GM19395 (cell line): Measurements from ENCODE around the gene C1orf21.

ENCODE experiments used
- ATAC-seq: cut with Tn5 transposase; IDR thresholded peaks from one replicate; pipeline ENCODE4 v1.9.1; 2021; ENCODE audit warnings: mild to moderate bottlenecking, moderate library complexity; ENCODE audit not compliant: unreplicated experiment

The C1orf21 gene

DNA sequence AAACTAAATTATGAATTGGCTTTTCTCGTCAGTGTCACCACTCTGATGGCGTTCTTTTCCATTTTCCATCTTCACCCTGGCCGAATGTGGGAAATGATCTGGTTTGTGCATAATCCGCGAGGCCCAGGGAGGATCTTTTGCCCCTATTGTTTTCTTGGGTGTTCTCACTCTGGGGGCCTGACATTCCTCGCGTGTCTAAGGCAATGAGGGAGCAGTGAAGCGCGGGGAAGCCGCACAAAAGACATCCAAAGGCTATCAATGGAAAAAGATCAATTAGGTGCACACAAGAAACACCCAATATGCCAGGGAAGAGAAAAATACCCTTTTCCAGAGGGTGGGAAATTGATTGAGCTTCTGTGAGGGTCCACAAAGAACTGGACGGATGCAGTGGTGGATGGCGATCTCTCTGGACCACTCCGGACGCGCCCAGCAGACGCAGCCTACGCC is 941 bp upstream of the C1orf21 start:
- ATAC-seq = no peak

DNA sequence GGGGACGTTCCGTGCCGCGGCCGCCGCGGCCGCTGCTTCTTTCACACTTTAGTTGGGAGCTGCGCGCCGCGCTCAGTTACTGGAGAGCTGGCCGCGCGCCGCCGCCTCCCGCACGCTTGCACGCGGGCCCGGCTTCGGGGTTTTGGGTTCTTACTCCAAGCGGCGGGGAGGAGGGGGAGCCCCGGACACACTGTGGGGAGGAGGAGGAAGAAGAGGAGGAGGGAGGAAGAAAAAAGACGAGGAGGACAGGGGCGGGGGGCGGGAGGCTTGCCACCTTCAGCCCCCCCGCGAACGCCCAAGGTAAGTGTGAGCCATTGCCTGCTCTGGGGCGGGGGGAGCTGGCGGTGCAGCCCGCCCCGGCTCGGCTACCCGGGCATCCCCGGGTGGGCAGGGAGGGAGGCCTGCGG is 243 bp downstream of the C1orf21 start:
- ATAC-seq = no peak

DNA sequence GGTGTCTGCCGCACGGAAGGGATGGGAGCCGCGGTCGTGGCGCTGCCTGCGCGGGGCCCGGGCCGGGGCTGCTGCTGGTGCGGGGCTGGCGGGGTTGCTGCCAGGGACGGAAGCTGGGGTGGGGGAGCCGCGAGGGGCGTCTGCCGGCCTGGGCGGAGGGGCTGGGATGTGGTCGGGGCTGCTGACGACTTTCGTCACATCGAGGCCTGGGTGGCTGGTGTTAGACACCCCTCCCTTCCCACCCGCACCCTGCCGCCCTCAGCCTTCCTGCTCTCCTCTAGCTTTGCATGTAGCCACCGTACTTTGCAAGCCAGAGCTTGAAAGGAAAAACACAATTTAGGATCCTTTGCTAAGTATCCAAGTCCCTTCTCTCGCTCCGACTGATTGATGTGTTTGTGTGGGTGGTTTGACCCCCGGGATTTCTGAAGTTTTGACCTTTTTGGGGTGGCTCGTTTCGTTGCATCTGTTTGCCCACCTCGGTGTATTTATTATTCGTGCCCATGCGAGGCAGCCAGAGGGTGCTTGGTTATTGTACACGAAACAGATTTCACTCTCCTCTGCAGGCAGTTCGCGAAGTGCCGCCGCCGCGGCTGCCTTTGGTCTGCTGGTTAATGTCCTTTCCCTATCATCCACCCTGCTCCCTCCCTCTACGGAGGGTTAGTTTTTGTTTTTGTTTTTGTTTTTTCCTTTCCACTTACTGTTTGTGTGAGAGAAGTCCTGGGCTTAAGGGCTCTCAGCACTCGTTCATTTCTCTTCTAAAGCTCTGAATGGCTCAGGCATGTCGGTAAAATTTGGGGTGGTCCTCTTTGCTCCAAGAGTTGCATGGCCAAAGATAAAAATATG is 868 bp downstream of the C1orf21 start:
- peak; percentile 32 for ATAC-seq

DNA sequence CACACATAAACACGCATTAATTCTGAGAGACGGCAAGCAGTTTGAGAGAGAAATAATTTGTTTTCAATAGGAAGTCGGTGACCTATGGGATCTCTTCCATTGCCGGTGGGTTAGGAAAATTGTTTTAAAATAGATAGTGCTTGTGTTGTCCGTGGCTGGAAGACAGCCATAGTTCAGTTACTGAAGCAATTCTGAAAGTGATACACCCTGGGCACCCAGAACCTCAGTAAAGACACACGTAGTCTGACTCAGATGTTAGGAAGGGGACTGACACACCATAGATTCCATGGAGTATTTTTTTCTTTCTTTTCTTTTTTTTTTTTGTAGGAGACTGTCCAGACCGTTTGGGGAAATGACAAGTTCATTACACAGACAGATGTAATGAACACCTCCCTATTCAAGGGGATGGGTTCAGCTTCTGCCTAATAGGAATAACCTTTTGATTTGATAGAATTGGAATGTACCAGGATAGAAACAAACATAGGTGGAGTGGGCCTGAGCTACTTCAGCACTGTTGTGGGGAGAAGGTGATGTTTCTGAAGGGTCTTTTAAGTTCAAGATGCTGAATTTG is 1.6 kb downstream of the C1orf21 start:
- no peak for ATAC-seq

DNA sequence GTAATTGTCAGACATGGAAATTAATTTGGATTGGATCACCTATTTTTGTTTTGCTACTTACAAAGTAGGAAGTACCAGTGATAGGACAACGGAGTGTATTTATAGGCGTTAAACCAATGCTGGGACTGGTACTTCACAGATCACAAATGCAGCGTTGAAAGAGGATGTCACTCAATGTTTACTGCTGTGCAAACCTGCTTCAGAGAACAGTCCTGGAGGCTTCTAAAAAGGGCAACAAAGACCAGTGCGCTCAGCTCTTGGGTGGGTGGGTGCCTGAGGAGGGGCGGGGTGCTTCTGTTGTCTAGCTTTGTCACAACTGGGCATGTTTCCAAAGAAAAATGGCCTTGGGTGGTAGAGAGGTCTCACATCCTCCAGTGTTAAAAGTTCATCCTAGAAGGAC is 2.1 kb downstream of the C1orf21 start:
- no peak for ATAC-seq

DNA sequence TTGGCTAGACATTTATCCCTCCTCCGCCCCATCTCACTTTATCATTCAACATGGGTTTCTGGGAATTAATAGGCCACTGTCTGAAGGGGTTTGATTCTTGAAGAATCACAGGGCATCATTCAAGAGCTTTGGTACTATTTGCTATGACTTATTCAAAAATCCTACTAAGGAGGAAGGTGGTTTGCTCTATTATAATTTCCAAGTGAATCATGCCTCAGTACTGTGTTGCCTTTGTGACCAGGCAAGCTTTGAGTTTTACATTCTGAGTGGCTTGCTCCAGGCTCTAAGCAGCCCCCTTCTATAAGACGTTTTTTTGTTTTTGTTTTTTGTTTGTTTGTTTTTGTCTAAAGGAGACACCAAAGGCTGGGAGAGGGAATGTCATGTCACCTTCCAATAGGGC is 2.6 kb downstream of the C1orf21 start:
- no peak for ATAC-seq

DNA sequence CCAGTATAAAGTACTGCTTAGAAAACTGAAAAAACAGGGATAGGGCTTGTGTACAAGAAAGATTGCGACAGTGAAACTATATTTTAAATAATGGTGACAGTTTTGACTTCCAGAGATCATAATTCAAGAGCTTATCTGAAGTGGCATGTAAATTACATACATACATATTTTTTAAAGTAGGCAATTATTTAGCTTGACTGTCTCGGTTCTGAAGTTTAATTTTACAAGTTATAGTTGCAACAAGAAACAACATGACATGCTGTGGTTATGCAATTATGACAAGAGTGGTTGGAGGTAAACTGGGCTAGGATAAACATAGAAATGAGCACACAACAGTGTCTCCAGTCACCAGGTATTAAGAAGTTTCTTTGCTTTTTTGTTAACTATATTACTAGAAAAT is 4.1 kb downstream of the C1orf21 start:
- no peak for ATAC-seq

DNA sequence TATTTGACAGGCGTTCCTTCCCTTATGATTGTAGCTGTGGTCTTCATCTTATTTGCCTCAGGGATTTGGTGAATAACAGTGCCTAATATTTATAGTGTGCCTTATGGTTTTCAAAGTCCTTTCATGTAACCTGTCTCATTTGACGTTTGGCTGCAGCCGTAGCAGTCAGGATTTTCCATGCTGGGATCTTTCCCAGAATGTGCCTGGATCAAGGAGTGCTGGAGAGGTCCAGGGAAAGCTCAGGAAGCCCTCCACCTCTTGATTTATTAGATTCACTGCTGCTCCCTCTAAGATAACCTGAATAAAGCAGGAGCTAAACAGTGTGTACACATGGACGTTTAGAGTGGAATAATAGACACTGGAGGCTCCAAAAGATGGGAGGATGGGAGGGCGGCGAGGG is 5.2 kb downstream of the C1orf21 start:
- no peak for ATAC-seq

DNA sequence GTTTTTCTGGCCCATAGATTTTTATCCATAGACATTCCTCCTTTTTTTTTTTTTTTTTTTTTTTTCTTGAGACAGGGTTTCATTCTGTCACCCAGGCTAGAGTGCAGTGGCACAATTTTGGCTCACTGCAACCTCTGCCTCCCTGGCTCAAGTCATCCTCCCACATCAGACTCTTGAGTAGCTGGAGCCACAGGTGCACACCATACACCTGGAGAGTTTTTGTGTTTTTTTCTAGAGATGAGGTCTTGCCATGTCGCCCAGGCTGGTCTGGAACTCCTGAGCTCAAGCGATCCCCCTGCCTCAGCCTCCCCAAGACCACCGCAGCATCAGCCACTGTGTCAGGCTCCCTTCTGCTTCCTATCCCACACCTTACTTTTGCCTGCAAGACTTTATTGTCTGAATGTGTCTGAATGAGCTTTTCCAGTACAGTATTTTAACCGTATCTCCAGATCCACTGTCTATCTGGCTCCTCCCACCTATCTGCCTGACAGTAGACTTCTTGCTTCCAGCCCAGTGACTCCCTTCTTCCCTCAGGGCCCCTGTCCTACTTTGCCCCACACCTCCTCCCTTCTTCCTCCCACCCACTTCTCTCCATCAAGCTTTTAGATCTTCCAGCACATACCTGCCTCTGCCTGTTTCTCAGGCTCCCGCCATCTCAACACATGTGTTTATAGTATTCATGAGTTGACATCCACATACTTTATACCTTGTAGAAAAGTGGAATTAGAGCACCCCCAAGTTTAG is 6.1 kb downstream of the C1orf21 start:
- no peak for ATAC-seq

DNA sequence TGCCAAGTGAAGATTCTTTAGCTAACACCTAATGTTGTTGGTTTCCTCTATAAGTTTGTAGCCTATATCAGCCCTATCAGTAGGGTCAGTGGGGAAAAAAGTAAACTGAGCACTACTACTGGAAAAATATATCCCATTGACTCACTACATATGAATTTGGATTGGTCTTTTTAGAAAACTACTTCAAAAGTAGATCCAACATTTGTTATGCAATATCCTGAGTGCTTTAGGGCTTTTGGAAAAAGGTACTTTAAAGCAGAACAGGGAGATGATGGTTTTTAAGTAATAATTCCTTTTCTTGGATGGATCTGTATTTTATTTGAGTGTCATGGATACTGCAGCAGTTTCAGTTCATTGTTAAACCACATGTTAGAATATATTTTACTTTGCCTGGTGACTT is 7.1 kb downstream of the C1orf21 start:
- no peak for ATAC-seq

DNA sequence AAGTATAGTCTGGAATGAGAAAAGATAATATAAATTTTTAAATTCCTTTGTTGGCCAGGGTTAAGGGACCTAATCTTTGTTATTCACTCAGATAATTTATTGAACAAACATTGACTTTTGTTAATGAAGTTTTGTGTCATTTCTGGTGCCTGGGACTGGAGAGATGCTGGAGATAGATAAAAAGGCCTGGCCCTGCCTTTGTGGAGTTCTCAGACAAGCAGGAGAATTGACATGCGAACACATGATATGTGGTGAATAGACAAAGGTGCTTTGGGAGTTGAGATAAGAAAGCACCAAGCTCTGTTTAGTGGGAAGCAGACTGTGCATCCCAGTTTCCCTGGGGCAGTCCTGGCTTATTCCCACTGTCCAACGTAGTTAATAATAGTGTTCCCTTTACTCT is 8.5 kb downstream of the C1orf21 start:
- ATAC-seq = no peak

DNA sequence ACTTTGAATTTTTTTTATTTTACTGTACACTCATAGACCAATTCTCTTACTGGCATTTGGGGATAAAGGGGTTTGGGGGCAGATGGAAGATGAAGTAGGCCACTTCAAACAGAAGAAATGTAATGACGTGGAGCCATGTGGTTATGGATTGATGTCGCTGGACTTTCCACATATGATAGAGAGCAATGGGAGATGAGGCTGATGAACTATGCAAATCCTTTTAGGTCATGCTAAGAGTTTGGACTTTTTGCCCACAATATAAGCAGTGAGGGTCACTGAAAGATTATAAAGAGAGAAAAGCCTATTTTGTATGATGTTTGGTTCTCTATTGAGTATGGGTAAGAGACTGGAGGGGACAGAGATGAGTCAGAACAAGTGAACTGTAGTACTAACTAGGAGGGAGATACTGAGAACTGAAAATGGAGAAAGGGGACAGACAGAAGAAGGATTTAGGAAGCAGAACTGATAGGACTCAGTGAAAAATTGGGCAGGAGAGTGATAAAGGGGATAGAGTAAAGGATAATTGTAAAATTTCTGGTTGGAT is 9.2 kb downstream of the C1orf21 start:
- ATAC-seq = no peak

DNA sequence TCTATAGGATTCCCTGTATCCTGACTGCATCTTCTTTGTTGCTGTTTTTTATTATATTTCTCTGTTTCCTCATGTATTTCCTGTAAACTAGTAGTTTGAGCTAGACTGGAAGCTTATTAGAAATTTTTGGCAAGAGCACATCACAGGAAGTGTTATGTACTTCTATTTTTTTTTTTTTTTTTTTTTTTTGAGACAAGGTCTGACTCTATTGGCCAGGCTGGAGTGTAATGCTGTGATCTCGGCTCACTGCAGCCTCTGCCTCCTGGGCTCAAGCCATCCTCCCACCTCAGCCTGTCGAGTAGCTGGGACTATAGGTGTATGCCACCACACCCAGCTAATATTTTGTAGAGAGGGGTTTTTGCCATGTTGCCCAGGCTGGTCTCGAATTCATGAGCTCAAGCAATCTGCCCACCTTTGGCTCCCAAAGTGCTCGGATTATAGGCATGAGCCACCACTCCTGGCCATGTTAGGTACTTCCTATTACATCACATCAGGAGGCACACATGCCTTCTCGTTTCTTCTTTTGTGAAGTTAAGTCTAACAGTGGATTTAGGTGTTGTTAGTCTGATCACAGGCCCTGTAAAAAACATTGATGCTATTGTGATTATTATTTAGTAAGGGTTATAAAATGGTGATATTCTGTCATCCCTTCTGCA is 12.5 kb downstream of the C1orf21 start:
- ATAC-seq = no peak

DNA sequence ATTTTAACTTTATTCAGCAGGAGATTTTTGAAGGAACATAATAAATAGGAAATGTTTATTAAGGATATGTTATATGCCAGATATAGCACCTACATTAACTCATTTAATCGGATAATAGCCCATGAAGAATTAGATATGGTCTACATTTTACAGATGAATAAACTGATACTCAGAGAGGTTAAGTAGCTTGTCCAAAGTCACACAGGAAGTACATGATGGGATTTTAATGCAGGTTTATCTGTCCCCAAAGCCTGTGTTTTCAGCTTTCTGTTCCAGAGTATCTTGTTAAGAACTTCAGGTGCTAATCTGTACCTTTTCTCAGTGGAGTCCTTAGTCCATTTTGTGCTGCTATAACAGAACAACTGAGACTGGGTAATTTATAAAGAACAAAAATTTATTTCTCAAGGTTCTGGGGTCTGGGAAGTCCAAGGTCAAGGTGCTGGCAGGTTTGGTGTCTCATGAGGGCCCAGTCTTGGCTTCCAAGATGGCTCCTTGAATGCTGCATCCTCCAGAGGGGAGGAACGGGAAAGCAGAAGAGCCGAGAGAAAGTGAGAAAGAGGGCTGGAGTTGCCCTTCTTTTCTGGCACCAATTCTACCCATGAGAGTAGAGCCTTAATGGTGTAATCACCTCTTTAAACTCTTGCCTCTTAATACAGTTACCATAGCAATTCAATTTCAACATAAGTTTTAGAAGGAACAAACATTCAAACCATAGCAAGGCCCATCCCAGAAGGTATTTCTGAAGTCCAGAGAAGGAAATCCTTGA is 17.3 kb downstream of the C1orf21 start:
- ATAC-seq = no peak

DNA sequence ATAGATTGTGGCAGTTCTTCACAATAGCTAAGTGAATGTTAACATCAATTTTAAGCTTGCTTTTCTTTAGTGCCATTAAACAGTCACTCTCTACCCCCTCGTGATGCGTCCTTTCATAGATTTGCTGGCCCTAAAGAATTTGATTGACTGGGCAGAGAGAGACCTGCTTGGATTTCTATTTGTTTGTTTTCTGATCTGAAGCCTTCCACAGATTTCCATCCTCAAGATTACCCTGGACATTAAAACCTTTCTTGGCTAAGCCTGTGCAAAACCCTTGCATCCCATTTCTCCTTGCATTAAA is 17.8 kb downstream of the C1orf21 start:
- no peak for ATAC-seq

DNA sequence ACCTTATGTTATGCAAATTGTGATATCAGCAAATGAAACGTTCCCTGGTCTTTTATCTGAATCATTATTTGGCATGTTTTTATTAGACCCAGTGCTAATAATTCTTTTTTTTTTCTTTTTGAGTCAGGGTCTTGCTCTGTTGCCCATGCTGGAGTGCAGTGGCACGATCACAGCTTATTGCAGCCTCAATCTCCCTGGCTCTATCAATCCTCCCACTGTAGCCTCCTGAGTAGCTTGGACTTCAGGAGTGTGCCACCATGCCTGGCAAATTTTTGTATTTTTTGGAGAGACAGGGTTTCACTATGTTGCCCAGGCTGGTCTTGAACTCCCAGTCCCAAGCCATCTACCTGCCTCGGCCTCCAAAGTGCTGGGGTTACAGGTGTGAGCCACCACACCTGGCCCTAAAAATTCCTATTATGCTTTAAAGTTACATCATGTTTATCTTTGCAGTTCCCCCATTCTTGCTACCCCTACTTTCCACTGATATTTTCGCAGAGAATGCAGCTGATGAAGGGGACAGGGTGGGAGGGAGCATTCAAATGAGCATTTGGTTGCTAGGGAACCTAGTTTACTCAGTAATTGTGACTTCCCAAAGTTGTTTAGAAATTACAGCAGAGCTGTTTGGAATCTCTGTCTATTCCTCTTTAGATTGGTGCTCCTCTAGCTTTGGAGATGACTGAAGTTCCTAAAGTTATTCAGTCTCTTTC is 18.4 kb downstream of the C1orf21 start:
- ATAC-seq = no peak

DNA sequence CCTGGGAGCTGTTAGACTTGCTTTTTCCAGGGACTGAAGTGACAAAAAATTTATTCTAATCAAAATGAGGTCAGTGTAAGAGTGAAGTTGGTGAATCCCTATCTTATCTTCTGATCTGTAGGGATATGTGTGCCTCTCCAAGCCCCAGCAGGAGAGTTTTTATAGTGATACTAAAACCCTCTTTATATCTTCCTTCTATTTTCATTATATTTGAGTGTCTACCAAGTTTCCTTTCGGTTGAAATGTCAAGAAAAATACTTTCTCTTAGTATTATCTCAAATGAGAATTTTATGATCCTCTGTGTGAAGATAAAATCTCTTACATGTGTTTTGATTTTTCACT is 18.9 kb downstream of the C1orf21 start:
- no peak for ATAC-seq

DNA sequence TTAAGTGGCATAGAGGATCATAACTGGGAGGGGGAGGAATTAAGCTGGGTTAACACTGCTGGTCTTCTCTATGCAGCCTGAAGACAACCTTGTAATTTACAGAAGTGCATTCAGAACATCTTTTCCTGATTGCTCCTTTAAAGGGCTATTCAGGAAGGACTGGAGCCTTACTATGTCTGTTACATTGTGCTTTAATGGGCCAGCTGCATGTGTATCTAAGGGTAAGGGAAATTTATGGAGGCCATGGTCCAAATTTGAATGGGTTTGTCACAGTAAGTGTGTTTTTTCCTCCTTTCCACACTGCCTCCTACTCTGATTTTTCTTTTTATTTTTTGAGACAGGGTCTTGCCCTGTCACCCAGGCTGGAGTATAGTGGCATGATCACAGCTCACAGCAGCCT is 19.6 kb downstream of the C1orf21 start:
- ATAC-seq = no peak

DNA sequence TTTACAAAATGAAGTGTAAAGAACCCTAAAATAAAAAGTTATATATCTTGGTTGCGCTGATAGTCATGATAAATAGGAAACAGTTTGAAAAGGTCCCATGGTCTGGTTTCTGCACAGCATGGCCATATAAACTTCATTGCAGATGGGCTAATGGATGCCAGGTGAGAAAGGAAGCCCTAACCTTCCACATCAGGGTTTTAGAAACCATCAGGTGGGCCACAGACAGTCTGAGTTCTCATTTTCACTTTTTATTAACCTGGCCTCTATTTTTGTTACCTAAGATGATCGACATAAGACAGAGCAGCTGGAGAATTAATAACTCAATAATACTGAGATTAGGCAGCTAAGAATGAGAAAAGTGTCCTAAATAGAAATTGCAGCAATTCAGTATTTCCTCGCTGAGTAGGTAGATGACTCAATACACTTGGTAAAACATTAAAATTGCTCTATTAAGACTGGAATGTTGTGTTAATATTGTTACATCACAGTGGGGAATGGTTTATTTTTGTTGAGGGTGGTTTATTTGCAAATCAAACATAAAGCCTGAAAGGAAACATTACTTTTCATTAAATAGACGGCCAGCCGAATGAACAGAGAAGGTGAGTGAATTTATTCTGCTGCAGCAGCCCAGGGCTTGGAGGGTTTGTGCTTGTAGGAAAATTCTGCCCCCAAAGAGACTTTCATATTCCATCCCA is 21.1 kb downstream of the C1orf21 start:
- ATAC-seq = no peak

DNA sequence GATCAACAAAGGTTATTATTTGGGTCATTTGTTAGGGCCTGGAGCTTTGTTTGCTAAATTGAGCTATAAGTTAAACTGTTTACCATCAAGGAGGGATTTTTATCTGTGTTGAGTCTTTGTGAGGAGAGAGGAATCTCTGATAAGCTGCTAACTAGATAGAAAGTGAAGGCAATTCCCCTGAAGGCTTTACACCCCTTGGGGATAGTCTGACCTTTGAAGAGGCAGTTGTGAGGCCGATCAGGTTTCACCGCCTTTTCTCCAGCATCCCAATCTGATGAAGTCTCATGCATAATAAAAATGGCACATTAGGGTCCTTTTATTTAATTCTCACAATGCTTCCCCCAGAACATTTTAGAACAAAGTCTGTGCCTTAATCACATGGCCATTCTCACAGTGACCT is 21.8 kb downstream of the C1orf21 start:
- no peak for ATAC-seq
